Measurements from ENCODE around the gene HS3ST3A1.

GRCh38 chr17:13640551-13640950 is 38.8 kb upstream of the HS3ST3A1 start:
- no peak for TF ChIP-seq CTCF (IDR thresholded peaks at IDR 0.05; ENCODE audit: low read length)
- TF ChIP-seq EZH2phosphoT487 (IDR thresholded peaks at IDR 0.05; ENCODE audit: low read length): no peak
- no peak for TF ChIP-seq EZH2 (optimal IDR thresholded peaks at IDR 0.05; ENCODE audit: low read depth, low read length)
